GM06990 (cell line): ENCODE results near the gene JAK1.

Source experiments
- DNase-seq: peaks from one replicate; pipeline ENCODE4 v3.0.0-alpha.2; 2011; ENCODE audit not compliant: insufficient read length; ENCODE audit errors: extremely low read depth
- H3K27me3 ChIP-seq: replicated peaks from 2 replicates; pipeline ENCODE4 v1.6.0; 2011; ENCODE audit warnings: low read length; ENCODE audit not compliant: control insufficient read depth, insufficient read depth
- H3K36me3 ChIP-seq: 2 replicates; pipeline ENCODE4 v1.5.1; 2011; ENCODE audit warnings: low read length; ENCODE audit not compliant: control insufficient read depth, insufficient read depth
- H3K4me3 ChIP-seq: replicated peaks from 2 replicates; pipeline ENCODE4 v1.5.1; 2011; ENCODE audit warnings: low read depth, mild to moderate bottlenecking, control low read depth, low read length
- CTCF ChIP-seq: IDR thresholded peaks from 2 replicates; pipeline ENCODE4 v1.5.1; 2011; ENCODE audit warnings: low read length, control low read depth, mild to moderate bottlenecking, inconsistent platforms; ENCODE audit not compliant: insufficient read depth, poor library complexity, severe bottlenecking

Gene JAK1

GRCh38 chr1:64845831-64846425 is 120.4 kb downstream of the JAK1 start:
- TF ChIP-seq CTCF, result no peak
- no peak overlapping the region for H3K4me3 ChIP-seq
- DNase-seq, result no peak
- peaks cover 22% of the 10 kb centered on the region for H3K36me3 ChIP-seq
- no peaks in the 10 kb centered on the region for H3K27me3 ChIP-seq

- Histone ChIP-seq H3K36me3 (peaks cover 20% of the 10 kb centered on the region), H3K27me3 (no peaks in the 10 kb centered on the region), H3K4me3 (no peak overlapping the region)
- TF ChIP-seq CTCF, result no peak
- no peak for DNase-seq
Observed at GRCh38 chr1:64844609-64845008, 121.7 kb downstream of the JAK1 start.

- H3K36me3 ChIP-seq, result peaks cover 22% of the 10 kb centered on the region
- DNase-seq, result no peak
- H3K27me3 ChIP-seq, result no peaks in the 10 kb centered on the region
- no peak for TF ChIP-seq CTCF
- no peak overlapping the region for H3K4me3 ChIP-seq
Observed at GRCh38 chr1:64844175-64844574, 122.2 kb downstream of the JAK1 start.

GRCh38 chr1:64843675-64844074 is 122.7 kb downstream of the JAK1 start:
- no peak for DNase-seq
- no peak for TF ChIP-seq CTCF
- Histone ChIP-seq H3K36me3 (peaks cover 22% of the 10 kb centered on the region), H3K27me3 (no peaks in the 10 kb centered on the region), H3K4me3 (no peak overlapping the region)

GRCh38 chr1:64842224-64842623 is 124.1 kb downstream of the JAK1 start:
- DNase-seq, result no peak
- H3K36me3 ChIP-seq, result peaks cover 26% of the 10 kb centered on the region

More at GRCh38 chr1:64842224-64842623, 124.1 kb downstream of the JAK1 start:
- Histone ChIP-seq H3K27me3 (no peaks in the 10 kb centered on the region), H3K4me3 (no peak overlapping the region)
- no peak for TF ChIP-seq CTCF
